Ectodermal cell (in vitro differentiated cells): ENCODE results near the gene SEPTIN3.

Source experiments
- H3K27ac ChIP-seq: 2 replicates; pipeline ENCODE4 v1.7.0; 2013; ENCODE audit warnings: mild to moderate bottlenecking, low read depth, low read length; ENCODE audit not compliant: insufficient read depth, poor library complexity, severe bottlenecking
- H3K27me3 ChIP-seq: 2 replicates; pipeline ENCODE4 v1.7.0; 2013; ENCODE audit warnings: mild to moderate bottlenecking, low read length; ENCODE audit not compliant: insufficient read depth, control insufficient read depth, poor library complexity, severe bottlenecking
- H3K36me3 ChIP-seq: one replicate; pipeline ENCODE4 v1.7.0; 2013; ENCODE audit warnings: low read length; ENCODE audit not compliant: control insufficient read depth, insufficient read depth
- H3K4me1 ChIP-seq: one replicate; pipeline ENCODE4 v1.7.0; 2013; ENCODE audit warnings: low read length; ENCODE audit not compliant: control insufficient read depth, insufficient read depth
- H3K4me3 ChIP-seq: 2 replicates; pipeline ENCODE4 v1.7.0; 2013; ENCODE audit warnings: low read depth, low read length, control low read depth; ENCODE audit not compliant: insufficient read depth
- H3K9me3 ChIP-seq: 2 replicates; pipeline ENCODE4 v1.7.0; 2013; ENCODE audit warnings: mild to moderate bottlenecking, low read length, moderate library complexity; ENCODE audit not compliant: control insufficient read depth
- WGBS, 2 experiments: methylation state at CpG; one replicate each; pipeline ENCODE4 v1.1.7; 2013; ENCODE audit warnings: missing lambda C conversion rate in 2 of 2; 5-methylcytosine and 5-hydroxymethylcytosine counted together

Gene SEPTIN3

DNA sequence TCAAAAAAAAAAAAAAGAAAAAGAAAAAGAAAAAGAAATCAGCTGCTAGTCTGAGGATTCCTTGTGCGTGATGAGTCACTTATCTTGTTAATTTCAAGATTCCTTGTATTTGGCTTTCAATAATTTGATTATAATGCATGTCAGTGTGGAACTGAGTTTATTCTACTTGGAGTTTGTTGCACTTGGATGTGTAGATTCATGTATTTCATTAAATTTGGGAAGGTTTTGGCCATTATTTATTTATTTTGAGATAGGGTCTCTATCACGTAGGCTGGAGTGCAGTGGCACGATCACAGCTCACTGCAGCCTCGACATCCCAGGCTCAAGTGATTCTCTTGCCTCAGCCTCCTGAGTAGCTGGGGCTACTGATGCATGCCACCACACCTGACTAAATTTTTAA, 44.1 kb downstream of the SEPTIN3 start:
- Histone ChIP-seq H3K36me3 (no peaks in the 10 kb centered on the region), H3K27me3 (no peaks in the 10 kb centered on the region), H3K4me3 (no peak overlapping the region), H3K9me3 (peaks cover 3% of the 10 kb centered on the region), H3K4me1 (no peaks in the 10 kb centered on the region), H3K27ac (no peak overlapping the region)
- 85 to 86% methylated on average over 4 of the region's 4 CpGs for WGBS, 2 experiments

DNA sequence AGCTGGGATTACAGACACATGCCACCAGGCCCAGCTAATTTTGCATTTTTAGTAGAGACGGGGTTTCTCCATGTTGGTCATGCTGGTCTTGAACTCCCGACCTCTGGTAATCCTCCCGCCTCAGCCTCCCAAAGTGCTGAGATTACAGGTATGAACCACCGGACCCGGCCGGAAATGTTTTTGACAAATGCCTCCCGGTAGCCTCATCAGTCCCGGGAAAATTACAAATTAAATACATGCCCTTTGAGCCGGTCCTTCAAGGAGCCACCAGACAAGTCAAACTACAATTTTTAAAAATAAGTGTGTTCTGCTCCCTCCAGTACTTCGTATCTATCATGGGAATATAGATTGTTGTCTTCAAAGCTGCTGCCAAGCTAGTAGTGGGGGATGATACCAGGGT, 46.9 kb downstream of the SEPTIN3 start:
- Histone ChIP-seq H3K9me3 (no peaks in the 10 kb centered on the region), H3K4me3 (no peak overlapping the region), H3K36me3 (no peaks in the 10 kb centered on the region), H3K27me3 (no peaks in the 10 kb centered on the region), H3K27ac (no peak overlapping the region), H3K4me1 (no peaks in the 10 kb centered on the region)
- 81 to 83% methylated on average over 9 to 10 of the region's 10 CpGs for WGBS, 2 experiments

DNA sequence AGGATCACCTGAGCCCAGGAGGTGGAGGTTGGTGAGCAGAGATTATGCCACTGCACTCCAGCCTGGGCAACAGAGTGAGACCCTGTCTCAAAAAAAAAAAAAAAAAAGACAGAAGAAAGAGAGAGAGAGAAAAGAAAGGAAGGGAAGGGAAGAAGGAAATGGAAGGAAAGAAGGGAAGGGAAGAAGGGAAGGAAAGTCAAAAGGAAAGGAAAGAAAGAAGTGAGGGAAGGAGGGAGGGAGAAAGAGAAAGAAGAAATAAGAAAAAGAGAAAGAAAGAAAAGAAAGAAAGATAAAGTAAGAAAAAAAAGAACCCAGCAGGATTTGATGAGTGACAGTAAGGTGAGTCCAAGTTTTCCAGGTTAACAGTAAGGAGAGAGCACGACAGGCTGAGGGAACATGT, 49.0 kb downstream of the SEPTIN3 start:
- H3K4me3 ChIP-seq: no peak overlapping the region
- no peak overlapping the region for H3K27ac ChIP-seq
- no peaks in the 10 kb centered on the region for H3K27me3 ChIP-seq
- WGBS, 2 experiments: 59 to 84% methylated on average over 1 of the region's 1 CpG
- H3K36me3 ChIP-seq: no peaks in the 10 kb centered on the region
- no peaks in the 10 kb centered on the region for H3K9me3 ChIP-seq
- H3K4me1 ChIP-seq: no peaks in the 10 kb centered on the region
